ENCODE measurements around the gene ANKRD39. TPM values are rescaled to one million over a fixed set of nuclear protein-coding genes. Genes with fewer than 3 reads are reported as not detected.
A peak's percentile ranks its signal among the peaks of the same experiment; 100 is the strongest.

Gene ANKRD39, protein sequence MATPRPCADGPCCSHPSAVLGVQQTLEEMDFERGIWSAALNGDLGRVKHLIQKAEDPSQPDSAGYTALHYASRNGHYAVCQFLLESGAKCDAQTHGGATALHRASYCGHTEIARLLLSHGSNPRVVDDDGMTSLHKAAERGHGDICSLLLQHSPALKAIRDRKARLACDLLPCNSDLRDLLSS
- total RNA-seq: 10 to 100 TPM; 22.6 TPM

DNA sequence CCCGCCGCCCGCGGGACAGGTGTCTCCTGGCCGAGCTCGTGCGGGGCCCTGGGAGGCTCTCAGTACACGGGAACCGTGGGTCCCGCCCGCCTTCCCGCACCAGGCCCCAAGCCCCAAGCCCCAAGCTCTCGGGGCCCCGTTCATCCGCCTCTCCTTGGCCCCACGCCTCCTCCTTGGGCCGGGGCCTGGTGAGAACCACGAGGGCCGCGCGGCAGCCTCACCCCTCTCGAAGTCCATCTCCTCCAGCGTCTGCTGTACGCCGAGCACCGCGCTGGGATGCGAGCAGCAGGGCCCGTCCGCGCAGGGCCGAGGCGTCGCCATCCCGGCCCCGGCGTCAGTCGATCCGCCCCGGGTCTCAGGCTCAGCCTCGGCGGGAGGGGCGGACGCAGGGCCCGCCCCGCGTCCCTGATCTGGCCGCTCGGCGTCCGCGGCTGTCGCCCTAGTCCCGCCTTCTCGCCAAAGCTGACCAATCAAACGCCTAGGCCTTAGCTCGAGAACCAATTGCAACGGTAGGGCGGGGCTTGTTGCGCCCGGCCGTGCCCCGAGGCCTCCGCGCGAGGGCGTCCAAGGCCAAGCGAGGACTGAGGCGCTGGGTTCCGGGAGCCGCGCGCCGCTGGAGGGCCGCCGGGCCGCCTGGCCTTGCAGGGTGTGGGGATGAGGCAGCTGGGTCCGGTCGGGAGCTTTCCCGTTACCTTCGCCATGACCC is at the start of gene ANKRD39:
Gene ANKRD39, minus strand, starts transcription at position 350 of the 706 bp plus-strand sequence. Its CDS starts 29 bp downstream, at position 321.
- Mint-ChIP-seq H3K4me1 (ENCODE audit: low read depth) (peaks cover 29% of the 10 kb centered on the region), H3K36me3 (ENCODE audit: low read depth) (peaks cover 21% of the 10 kb centered on the region), H3K4me3 (peak within 1 kb of the TSS; percentile 84), H3K27ac (peak within 1 kb of the TSS; percentile 78), H3K27me3 (no peaks in the 10 kb centered on the region), H3K9me3 (no peaks in the 10 kb centered on the region)
- CTCF ChIA-PET: interaction anchor here (0.6 to 7.0 kb wide), 43 partner anchors 9 to 255 kb away, joined by 3 to 147 read pairs (median 7); partner anchors contain the start of genes ANKRD23, ANKRD36, CNNM3 and CNNM4
- POLR2A ChIA-PET: interaction anchor here (0.7 to 3.7 kb wide), 24 partner anchors 9 to 238 kb away, joined by 3 to 30 read pairs (median 5); partner anchors contain the start of genes ANKRD23, CNNM3, CNNM4 and SEMA4C
- TF ChIP-seq, protein P1, sequence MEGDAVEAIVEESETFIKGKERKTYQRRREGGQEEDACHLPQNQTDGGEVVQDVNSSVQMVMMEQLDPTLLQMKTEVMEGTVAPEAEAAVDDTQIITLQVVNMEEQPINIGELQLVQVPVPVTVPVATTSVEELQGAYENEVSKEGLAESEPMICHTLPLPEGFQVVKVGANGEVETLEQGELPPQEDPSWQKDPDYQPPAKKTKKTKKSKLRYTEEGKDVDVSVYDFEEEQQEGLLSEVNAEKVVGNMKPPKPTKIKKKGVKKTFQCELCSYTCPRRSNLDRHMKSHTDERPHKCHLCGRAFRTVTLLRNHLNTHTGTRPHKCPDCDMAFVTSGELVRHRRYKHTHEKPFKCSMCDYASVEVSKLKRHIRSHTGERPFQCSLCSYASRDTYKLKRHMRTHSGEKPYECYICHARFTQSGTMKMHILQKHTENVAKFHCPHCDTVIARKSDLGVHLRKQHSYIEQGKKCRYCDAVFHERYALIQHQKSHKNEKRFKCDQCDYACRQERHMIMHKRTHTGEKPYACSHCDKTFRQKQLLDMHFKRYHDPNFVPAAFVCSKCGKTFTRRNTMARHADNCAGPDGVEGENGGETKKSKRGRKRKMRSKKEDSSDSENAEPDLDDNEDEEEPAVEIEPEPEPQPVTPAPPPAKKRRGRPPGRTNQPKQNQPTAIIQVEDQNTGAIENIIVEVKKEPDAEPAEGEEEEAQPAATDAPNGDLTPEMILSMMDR (IDR thresholded peaks at IDR 0.05): peak; percentile 88
- intact Hi-C loops (cut with micrococcal nuclease): loop anchor here (2.0 kb wide), 1 partner anchor 103 kb away; no protein-coding TSS in a partner anchor
- DNase-seq (peak; percentile 98), ATAC-seq (peak; percentile 96)

DNA sequence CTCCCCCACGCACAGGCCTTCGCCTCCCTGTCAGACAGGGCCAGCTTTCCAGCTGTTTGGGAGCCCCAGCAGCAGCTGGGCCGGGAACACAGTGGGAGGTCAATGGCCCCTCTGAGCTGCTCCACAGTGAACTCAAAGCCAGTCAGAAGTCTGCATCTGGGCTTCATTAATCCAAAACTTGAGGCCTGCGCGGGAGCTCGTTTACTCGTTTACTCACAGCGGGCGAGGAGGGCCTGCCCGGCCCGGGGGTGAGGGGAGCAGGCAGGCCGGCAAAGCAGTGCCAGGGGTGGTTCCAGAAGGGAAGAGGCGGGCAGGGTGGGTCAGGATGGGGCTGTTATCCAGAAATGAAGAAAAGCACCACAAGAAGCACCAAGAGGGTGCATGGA is 48.9 kb upstream of the ANKRD39 start:
- Mint-ChIP-seq H3K9me3 (no peaks in the 10 kb centered on the region), H3K27me3 (no peaks in the 10 kb centered on the region), H3K27ac (no peak overlapping the region), H3K4me3 (no peak overlapping the region), H3K4me1 (ENCODE audit: low read depth) (peaks cover 5% of the 10 kb centered on the region), H3K36me3 (ENCODE audit: low read depth) (no peaks in the 10 kb centered on the region)
- no peak for ATAC-seq
- ChIA-PET CTCF (interaction anchor here (1.3 kb wide), 1 partner anchor 45 kb away, joined by 3 read pairs; no protein-coding TSS in a partner anchor), POLR2A (no interaction called here)
- TF ChIP-seq, protein P1 (IDR thresholded peaks at IDR 0.05): no peak
- no peak for DNase-seq
- intact Hi-C loops (cut with micrococcal nuclease): no loop called here

DNA sequence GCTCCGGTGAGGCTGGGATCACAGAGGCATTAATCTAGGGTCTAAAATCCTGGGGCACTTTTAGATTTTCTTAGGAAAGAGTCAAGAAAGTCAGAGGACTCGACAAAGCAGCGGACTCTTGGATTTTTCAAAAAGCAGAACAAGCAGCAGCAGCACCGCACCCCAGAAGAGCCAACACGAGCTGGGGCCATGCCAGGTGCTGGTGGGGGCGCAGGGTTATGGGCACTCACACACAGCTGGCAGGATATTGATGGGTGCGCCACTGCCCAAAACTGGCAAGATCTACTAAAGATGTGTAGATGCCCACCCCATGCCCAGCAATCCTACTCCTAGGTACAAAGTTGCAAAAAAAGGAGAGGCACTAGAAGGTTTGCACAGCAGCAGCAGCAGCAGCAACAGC is 46.0 kb upstream of the ANKRD39 start:
- Mint-ChIP-seq H3K4me3 (no peak overlapping the region), H3K4me1 (ENCODE audit: low read depth) (no peaks in the 10 kb centered on the region), H3K27me3 (no peaks in the 10 kb centered on the region), H3K36me3 (ENCODE audit: low read depth) (no peaks in the 10 kb centered on the region), H3K27ac (no peak overlapping the region), H3K9me3 (no peaks in the 10 kb centered on the region)
- intact Hi-C loops (cut with micrococcal nuclease): no loop called here
- ChIA-PET POLR2A (interaction anchor here (0.7 to 1.1 kb wide), 2 partner anchors 20 to 59 kb away, joined by 3 to 4 read pairs; no protein-coding TSS in a partner anchor), CTCF (interaction anchor here (1.0 kb wide), 1 partner anchor 47 kb away, joined by 4 read pairs; no protein-coding TSS in a partner anchor)
- DNase-seq: no peak
- ATAC-seq: no peak
- TF ChIP-seq, protein P1 (IDR thresholded peaks at IDR 0.05): no peak

DNA sequence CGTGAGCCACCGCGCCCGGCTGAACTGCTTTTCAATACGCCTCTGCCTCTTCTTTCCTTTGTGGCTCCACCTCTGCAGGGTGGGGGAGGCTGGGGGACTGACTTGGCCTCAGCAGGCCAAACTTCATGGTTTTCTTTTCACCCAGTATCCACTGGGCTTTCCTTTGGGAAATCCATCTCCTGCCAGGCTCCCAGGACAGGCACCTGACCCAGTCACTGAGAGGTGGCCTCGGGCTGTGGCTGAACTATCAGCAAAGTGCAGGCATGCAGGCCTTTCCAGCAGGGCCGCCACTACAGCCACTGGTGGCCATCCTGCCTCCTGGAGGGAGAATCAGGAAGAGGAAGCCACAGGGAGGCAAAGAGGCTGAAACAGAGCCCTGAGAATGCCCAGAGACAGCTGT is 45.5 kb upstream of the ANKRD39 start:
- no peak for ATAC-seq
- intact Hi-C loops (cut with micrococcal nuclease): no loop called here
- no peak for DNase-seq
- no peaks in the 10 kb centered on the region for H3K27me3 Mint-ChIP-seq
- no peaks in the 10 kb centered on the region for H3K36me3 Mint-ChIP-seq (ENCODE audit: low read depth)
- H3K4me1 Mint-ChIP-seq (ENCODE audit: low read depth): no peaks in the 10 kb centered on the region
- ChIA-PET CTCF (no interaction called here), POLR2A (no interaction called here)
- H3K27ac Mint-ChIP-seq: no peak overlapping the region
- no peaks in the 10 kb centered on the region for H3K9me3 Mint-ChIP-seq
- TF ChIP-seq, protein P1 (IDR thresholded peaks at IDR 0.05): no peak
- H3K4me3 Mint-ChIP-seq: no peak overlapping the region

DNA sequence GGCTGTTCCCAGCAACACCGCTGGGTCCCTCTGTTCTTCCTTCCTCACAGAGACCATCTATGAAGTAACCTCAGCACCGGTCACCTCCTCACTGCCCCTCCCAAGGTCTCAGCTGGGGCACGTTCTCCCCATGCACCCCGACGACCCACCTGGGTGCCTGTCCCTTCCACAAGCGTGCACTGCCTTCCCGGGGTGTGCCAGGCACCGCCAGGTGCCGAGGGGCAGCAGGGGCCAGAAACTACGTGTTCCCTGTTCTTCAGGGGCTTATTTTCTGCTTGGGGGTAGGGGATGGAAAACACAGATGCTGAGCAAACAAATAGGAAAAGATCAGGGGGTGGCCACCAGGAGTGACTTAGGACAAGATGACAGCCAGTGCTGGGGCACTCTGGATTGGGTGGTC is 42.4 kb upstream of the ANKRD39 start:
- no peak overlapping the region for H3K27ac Mint-ChIP-seq
- H3K36me3 Mint-ChIP-seq (ENCODE audit: low read depth): no peaks in the 10 kb centered on the region
- intact Hi-C loops (cut with micrococcal nuclease): no loop called here
- no peaks in the 10 kb centered on the region for H3K9me3 Mint-ChIP-seq
- no peaks in the 10 kb centered on the region for H3K27me3 Mint-ChIP-seq
- POLR2A ChIA-PET: no interaction called here
- H3K4me1 Mint-ChIP-seq (ENCODE audit: low read depth): peaks cover 18% of the 10 kb centered on the region
- ATAC-seq: no peak
- no peak for DNase-seq
- TF ChIP-seq, protein P1 (IDR thresholded peaks at IDR 0.05): no peak
- CTCF ChIA-PET: no interaction called here
- H3K4me3 Mint-ChIP-seq: no peak overlapping the region
